Measurements from ENCODE around the gene ABHD4.
"Not testable (repeated sequence)": the region's sequence is repeated elsewhere in the genome, so short reads cannot be mapped to it uniquely, and the experiment has no call there.

Gene ABHD4

DNA sequence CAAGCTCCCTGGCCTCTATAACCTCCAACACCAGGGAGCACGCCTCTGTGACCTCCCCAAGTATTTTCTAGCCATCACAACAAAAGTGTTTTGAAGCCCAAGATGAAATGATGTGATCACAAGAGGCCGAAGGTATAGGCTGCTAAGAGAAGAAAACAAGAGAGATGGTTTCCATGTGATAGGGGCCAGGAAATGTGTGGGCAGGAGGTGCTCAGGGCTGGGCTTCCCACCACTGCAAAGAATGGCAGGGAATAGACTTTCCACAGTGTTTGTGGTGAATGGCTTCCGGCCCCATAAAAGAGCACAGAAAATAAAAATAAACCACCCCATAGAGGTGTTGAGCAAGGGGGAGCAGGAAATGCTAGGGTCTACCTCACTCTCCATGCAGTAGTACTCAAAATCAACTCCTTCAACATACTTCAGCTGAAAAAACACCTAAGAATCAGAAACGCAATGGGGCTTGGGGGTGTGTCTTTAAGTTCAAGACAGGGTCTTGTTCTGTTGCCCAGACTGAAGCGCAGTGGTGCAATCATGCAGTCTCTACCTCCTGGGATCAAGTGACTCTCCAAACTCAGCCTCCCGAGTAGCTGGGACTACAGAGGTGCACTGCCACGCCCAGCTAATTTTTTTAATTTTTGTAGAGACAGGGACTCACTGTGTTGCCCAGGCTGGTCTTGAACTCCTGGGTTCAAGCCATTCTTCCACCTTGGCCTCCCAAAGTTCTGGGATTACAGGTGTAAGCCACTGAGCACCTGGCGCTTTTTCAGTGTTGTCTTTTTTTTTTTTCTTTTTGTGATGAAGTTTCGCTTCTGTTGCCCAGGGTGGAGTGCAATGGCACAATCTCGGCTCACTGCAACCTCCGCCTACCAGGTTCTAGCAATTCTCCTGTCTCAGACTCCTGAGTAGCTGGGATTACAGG lies 36.2 kb upstream of the ABHD4 start:
- no peak for DNase-seq

DNA sequence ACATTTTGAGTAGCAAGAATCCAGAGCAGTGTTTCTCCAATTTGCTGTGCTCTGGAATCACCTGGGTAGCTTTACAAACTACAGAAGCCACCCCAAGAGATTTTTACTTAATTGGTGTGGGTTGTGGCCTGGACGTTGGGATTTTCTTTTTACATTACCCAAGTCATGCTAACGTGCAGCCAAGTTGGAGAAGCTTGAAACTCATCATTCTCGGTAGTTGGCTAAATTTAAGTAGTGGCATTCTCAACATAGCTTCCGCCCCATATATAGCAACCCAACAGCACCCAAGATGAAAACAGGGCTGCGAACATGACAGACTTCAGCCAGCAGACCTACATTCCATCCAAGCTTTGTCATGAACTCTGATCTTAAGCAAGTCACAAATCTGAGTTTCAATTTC lies 34.1 kb upstream of the ABHD4 start:
- DNase-seq = peak; percentile 41

DNA sequence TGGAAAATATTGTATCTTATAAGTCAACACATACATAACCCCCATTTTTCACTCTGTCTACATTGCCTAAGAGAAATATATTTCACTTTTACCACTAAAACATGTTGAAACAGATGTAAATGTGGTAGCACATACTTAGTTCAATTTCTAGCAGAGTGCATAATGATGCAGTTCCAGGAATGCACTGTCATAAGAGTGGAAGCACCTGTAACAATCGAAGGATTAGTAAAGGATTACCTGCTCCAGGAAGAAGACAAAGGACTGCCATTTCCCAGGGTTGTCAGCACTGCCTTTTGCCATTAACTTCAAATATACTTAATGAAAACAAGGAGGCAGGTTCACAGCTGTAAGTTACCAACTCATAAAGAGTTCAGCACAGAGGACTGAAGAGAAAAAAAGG lies 33.6 kb upstream of the ABHD4 start:
- no peak for DNase-seq

DNA sequence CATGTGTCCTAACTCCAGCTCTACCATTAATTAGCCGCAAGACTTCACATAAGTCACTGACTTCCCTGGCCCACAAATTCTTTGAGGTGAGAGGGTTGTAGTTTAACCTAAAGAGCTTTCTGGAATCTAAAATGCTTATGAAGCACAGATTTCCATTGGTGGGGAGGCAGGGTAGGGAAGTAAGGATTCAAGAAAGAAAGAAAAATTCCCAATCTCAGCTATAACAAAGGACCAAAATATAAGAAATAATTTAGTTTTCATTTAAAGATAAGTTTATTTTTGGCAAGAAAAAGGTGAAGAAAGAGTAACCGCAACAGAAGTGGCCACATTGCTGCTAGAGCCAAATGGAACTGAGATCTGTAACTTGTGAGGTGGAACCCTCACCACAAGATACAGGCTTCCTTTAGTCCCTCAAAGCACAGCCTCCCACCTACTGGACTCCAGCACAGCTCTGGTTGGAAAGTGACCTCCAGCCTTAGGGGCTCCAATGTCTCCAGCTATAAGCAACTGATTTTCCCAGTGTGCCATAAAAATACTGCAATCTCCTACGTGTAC lies 32.6 kb upstream of the ABHD4 start:
- no peak for DNase-seq

DNA sequence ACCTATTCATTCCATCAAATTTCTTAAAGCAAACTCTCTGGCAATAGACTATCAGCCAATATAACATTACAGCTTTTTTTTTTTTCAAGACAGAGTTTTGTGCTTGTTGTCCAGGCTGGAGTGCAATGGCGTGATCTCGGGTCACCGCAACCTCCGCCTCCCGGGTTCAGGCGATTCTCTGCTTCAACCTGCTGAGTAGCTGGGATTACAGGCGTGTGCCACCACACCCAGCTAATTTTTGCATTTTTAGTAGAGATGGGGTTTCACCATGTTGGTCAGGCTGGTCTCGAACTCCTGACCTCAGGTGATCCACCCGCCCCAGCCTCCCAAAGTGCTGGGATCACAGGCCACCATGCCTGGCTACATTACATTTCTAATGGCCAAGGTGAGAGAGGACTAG lies 31.8 kb upstream of the ABHD4 start:
- DNase-seq = not testable (repeated sequence)

DNA sequence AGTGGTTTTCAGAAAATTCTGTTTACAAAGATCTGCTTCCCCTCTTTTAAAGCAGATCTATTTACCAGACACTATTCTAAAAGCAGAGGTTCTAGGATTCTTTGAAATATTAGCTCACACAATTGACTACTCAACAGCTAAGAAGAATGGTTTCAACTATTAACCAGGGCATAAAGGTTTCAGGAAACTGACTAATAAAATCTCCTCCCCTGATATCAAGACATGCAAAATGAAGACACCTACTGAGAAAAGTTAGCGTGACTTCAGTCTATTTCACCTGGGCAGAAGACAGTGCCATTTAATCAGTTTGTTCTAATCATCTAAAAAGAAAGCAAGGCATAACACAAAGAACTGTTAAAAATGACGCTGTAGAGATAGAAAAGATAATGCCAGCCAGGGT lies 31.3 kb upstream of the ABHD4 start:
- no peak for DNase-seq

DNA sequence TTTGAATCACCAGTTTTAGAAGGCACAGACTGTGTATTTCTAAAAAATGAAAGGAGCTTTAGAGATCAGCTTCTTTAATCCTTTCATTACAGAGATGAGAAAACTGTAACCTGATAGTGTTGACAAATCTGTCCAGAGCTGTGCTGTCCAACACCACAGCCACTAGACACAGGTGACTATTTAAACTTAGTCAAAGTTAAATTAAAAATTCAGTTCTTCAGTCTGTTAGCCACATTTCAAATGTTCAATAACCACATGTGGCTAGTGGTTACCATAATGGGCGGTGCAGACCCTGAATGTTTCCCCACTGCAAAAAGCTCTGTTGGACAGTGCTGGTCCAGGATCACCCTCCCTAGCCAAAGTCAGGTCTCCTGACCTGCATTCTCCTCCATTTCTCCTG lies 30.7 kb upstream of the ABHD4 start:
- DNase-seq = no peak

DNA sequence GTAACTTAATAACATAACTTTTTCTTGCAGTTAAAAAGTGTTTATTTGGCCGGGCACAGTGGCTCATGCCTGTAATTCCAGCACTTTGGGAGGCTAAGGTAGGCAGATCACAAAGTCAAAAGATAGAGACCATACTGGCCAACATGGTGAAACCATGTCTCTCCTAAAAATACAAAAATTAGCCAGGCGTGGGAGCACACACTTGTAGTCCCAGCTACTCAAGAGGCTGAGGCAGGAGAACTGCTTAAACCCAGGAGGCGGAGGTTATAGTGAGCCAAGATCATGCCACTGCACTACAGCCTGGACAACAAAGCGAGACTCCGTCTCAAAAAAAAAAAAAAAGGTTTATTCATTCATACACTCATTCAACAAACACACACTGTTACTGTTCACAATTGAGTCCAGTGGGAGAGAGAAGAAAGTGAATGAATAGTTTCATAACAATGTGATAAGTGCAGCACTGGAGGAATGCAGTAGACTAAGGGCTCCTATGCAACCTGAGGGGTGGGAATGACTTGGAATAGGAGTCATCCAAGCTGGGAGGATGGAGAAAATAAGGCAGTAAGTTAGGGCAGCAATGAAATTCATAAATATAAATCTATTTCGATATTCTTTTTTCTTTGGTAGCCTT lies 28.9 kb upstream of the ABHD4 start:
- DNase-seq = peak; percentile 38

DNA sequence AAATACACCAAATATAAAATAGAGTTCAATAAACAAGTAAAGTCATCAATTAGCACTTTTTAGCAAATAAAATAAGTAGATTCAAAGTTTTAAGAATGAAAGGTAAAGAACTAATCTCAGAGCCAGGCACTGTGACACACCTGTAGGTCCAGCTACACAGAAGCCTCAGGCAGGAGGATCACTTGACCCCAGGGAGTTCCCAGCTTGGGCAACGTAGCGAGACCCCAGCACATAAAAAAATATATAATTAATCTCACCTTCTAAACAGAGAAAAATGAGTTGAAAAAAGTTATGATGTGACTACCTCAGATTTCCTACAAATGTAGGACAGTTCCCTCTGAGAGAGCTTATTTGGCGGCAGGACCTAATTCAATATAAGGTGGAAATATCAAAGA lies 28.4 kb upstream of the ABHD4 start:
- no peak for DNase-seq

DNA sequence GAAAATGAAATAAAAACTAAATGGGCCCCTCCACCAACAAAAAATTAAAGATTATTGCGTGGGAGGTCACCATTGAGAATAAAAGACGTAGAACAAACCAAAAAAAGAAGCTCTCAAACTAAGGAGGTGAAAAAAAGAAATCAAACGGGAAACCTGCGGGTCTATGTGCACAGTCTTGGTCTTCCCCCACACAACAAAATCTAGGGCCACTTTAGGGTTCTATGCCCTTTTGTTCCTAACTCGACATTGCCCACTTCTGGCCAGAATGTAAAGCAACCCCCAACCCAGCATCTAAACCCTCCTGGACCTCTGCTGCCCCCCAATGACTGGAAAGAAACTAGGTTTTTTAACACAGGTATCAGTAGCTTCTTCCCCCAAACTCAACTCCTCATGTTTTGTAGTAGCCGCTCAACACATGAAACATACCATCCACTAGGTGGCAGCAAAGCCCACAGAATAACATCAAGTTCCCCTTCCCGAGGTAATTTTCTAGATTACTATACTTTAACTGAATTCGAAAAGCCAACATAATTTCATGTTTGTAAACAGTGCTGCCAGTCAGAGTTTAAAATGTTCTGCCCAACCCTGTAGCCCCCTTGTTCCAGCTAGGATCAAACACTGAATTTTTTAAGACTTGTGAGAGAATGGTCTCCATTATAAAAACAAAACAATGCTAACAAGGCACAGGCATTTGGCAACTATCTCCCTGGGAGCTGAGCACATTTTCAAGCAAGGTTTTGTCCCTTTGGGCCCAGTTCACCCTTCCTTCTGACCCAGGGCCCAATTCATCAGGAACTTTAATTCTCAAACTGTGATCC lies 27.8 kb upstream of the ABHD4 start:
- peak; percentile 79 for DNase-seq

DNA sequence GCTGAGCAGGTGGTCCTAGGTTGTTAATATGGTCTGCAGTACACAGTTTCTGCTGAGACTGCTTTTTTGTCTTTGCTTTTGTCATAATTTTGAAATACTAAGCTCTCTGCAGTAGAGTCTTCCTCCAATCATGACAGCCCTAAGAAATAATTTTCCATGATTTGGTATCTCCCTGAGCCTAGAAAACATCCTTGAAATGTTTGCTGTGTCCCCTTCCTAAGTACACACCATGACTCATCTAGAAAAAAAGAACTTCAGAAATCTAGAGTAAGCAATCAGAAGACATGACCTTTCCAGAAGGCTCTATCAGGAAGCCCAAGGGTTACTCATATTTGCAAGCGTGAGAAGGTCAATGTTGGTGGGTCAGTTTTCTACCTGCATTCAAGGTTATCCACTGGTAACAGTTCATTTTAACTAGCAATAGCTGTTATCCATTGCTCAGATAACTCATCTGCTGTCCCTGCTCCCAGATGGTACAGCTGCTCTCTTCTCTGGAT lies 25.5 kb upstream of the ABHD4 start:
- DNase-seq = peak; percentile 62

DNA sequence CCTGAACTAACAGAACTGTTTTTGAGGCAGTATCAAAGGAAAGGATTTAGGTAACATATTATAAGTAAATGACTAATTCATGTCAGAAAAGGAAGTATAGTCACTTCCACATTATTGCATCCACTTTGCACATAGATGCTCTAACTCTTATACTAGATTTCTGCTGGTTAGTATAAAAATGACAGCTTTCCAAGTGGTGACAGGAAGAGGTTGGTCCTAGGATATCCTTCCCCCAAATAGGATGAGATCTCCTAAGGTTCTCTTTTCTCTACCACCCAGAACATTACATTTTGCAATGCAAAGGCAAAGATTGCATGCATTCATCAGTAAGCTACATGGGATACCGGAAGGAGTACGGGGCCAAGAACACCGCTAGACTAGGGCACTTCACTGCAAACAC lies 24.3 kb upstream of the ABHD4 start:
- no peak for DNase-seq

DNA sequence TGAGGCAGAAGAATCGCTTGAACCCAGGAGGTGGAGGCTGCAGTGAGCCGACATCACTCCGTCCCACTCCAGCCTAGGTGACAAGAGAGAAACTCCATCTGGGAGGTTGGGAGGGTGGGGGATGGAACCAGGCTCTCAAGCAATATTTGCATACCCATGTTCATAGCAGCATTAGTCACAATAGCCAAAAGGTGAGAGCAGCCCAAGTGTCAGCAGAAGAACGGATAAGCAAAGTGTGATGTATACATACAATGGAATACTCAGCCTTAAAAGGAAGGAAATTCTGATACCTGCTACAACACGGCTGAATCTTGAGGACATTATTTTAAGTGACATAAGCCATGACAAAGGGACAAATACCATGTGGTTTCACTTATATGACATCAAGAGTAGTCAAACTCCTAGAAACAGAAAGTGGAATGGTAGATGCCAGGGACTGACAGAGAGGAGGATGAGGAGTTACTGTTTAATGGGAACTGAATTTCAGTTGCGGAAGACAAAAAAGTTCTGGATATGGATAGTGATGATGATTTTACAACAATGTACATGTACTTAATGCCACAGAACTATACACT lies 20.7 kb upstream of the ABHD4 start:
- DNase-seq = no peak

DNA sequence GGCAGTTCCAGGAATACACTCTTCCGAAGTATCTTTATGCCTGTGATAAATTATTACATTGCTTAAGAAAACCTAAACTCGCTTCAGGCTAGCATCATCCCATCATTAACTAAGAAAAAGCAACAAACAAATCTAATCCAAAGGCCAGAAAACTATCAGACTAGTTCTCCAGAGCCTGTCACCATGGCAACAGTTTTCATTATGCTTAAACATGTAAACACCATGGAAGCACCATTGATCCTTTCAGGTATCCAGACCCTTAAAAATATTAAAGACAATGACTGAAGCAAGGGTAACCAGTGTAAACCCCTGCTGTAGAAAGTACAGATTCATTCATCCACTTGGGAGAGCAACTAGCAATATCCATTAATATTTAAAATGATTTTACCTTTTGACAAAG lies 18.9 kb upstream of the ABHD4 start:
- DNase-seq = no peak

DNA sequence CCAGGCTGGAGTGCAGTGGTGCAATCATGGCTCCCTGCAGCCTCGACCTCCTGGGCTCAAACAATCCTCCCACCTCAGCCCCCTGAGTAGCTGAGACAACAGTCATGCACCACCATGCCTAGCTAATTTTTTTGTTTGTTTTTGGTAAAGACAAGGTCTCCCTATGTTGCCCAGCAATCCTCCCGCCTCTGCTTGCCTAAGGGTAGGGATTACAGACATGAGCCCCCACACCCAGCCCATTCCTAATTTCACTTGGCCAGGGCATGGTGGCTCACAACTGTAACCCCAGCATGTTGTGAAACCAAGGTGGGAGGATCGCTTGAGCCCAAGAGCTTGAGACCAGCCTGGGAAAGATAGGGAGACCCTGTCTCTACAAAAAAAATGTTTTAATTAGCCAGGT lies 18.2 kb upstream of the ABHD4 start:
- no peak for DNase-seq

DNA sequence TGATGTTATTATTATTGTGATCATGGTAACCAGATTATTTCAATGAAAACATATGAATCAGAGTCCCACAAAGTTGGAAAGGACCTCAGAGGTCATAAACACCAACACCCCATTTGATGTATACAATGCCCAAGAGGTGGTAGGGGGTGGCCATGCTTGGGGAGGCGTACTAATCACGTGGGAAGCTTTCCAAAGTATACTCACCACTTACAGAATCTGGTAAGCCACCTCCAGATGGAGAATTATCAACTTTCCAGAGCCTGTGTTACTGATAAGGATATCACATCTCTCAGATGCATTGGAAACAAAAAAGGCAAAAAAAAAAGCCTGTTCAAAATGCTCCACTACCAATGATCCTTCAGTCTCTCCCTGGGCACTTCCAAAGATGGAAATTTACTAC lies 17.5 kb upstream of the ABHD4 start:
- no peak for DNase-seq

DNA sequence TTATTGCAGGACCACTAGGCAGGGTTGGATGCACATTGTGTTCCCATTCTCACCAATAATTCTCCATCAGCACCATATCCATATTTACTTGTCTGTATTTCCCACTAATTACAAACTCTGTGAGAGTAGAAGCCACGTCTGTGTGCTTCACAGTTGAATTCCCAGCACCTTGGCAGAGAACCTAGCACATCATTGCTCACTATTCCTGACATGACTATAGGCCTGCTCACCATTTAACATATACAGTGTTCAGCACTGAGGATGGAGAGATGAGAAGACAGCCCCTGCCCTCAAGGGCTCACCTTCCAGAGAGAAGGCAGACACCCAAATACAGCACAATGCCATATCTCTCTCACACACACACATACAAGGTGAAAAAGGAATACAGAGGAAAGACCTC lies 14.1 kb upstream of the ABHD4 start:
- DNase-seq = no peak

DNA sequence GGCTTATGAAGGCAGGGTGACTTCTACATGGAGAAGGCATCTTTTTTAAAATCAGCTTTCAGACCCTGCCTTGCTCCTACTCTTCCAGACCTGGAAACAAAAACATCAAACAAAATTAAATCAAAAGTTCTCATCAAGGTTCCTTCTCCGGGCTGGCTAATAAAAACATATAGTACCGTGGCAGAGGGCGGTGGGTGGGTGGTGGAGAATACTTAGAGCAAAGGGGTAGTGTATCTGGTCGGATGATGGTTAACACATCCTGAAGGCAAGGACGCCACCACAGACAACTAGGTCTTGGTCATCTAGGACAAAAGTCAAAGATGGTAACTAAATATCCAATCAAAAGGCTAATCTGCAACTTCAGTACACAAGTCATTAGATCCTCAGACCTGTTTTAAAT lies 10.9 kb upstream of the ABHD4 start:
- no peak for DNase-seq

DNA sequence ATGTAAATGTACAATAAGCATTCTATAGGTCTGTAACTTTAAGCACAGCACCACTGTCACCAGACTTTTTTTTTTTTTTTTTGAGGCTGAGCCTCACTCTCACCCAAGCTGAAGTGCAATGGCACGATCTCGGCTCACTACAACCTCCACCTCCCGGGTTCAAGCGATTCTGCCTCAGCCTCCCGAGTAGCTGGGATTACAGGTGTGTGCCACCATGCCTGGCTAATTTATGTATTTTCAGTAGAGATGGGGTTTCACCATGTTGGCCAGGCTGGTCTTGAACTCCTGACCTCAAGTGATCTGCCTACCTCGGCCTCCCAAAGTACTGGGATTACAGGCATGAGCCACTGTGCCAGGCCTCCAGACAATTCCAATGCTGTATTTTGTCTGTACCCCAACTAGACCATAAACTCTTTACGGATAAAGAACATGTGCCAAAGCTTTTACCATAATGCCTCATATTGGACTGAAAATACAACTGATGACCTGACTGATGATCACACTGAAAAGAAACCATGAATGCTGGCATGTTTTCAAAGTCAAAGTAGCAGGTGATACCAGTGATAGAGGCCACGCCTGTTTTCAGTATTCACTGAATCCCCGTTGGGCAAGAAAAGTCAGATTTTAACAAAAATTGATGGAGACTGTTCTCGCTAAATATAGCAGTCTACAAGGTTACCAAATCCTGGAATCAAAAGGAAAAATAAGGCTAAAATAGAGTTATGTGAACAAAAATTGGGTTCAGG lies 10.2 kb upstream of the ABHD4 start:
- DNase-seq = not testable (repeated sequence)

DNA sequence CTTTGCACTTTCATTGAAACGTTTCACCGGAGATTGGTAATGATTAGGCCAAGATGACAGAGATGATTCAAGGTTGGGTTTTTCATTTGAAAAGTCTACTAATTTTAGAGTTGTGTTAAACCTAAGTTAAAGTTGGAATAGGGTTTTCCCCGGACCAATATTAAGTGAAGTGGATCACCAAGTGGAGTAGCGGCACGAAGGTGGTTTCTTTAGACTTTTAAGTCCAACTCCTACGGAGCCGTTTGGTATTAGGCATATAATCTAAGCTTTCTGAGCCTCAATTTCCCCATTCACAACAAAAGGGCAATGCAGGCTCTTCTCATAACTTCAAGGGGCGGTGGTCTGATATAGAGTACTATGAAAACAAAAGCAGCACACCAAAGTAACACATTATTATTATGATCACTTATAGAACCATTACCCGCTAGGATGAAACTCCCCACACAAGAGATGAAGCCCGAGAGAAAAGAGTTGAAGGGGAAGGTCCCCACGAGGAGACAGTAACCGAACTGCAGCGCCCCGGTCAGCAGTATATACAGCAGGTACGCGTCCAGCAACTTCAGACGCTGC lies 9.5 kb upstream of the ABHD4 start:
- no peak for DNase-seq

DNA sequence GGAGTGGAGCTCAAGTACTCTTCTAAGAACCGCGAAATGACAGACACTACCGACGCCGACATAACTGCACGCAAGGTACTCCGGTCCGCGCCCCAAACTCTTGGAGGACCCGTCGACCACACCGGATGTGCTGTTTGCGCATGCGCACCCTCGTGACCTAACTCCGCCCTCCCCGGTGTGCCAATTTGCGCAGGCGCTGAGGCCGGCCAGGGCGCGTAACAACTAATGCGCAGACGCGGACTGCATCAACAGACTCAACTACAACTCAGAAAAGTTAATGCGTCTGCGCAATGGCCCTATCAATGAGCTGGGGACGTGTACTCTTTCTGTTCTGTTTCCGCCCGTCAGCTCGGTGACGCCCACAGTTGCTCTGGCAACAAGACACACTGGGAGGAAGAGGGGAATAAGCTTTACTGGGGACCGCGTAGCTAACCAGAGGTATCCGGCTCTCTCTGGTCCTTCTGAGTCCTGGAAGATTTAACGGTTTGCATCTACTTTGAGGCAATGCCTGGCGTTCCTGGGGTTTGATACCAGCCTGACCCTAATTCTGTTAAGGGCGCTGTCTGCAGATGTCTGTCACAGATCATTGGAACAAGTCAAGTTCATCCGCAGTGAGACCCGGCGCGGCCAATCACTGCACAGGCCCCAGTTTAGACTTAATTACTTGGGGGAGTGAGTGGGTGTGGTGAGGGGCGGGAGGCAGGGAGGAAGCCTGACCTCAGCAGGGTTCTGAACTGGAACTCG lies 8.8 kb upstream of the ABHD4 start, which contains the start of gene DAD1:
TSS of gene DAD1 (minus strand) at position 129 of the 744 bp plus-strand sequence. CDS start at position 62, 67 bp downstream.
- peak; percentile 100 for DNase-seq

All from fibroblast of skin of back (primary cell).